ENCODE results near the gene OR52D1. TPM values are rescaled to one million over a fixed set of nuclear protein-coding genes. Genes with fewer than 3 reads are reported as not detected.

Gene OR52D1
- total and polyA plus RNA-seq, 8 donors, result not detected

- 52 to 61% (median 55%) methylated on average over 2 of the region's 2 CpGs for WGBS, 5 donors
- Histone ChIP-seq H3K27me3 (no peaks in the 10 kb centered on the region), H3K4me1 (no peaks in the 10 kb centered on the region), H3K36me3 (no peaks in the 10 kb centered on the region), H3K4me3 (no peak overlapping the region), H3K27ac (no peak overlapping the region), H3K9me3 (no peaks in the 10 kb centered on the region)
- intact Hi-C loops (cut with DNase I; ENCODE audit: low total_unique reads), result no loop called here
- no peak for DNase-seq
- no peak for TF ChIP-seq CTCF (IDR thresholded peaks at IDR 0.05)
- TF ChIP-seq POLR2AphosphoS5 (IDR thresholded peaks at IDR 0.05), result no peak
- TF ChIP-seq POLR2A (IDR thresholded peaks at IDR 0.05), result no peak
- no peak for TF ChIP-seq EP300 (IDR thresholded peaks at IDR 0.05)
Observed at GRCh38 chr11:5499671-5500070, 11.2 kb downstream of the OR52D1 start.

GRCh38 chr11:5500393-5500801 lies 11.9 kb downstream of the OR52D1 start:
- no peak overlapping the region for H3K27ac ChIP-seq

GRCh38 chr11:5504403-5504921 lies 16.0 kb downstream of the OR52D1 start:
- H3K4me1 ChIP-seq, result no peaks in the 10 kb centered on the region
- H3K36me3 ChIP-seq, result no peaks in the 10 kb centered on the region
- TF ChIP-seq EP300 (IDR thresholded peaks at IDR 0.05) (no peak), CTCF (IDR thresholded peaks at IDR 0.05) (no peak), POLR2AphosphoS5 (IDR thresholded peaks at IDR 0.05) (no peak), POLR2A (IDR thresholded peaks at IDR 0.05) (no peak)
- no peaks in the 10 kb centered on the region for H3K9me3 ChIP-seq
- no peaks in the 10 kb centered on the region for H3K27me3 ChIP-seq
- no peak for DNase-seq
- intact Hi-C loops (cut with DNase I; ENCODE audit: low total_unique reads), result no loop called here
- no peak overlapping the region for H3K27ac ChIP-seq
- H3K4me3 ChIP-seq, result no peak overlapping the region
- WGBS, 5 donors, result 61 to 75% (median 65%) methylated on average over 2 of the region's 2 CpGs

More at GRCh38 chr11:5500393-5500801, 11.9 kb downstream of the OR52D1 start:
- WGBS, 5 donors, result 75 to 86% (median 84%) methylated on average over 6 of the region's 6 CpGs
- Histone ChIP-seq H3K27me3 (no peaks in the 10 kb centered on the region), H3K4me3 (no peak overlapping the region), H3K4me1 (no peaks in the 10 kb centered on the region), H3K36me3 (no peaks in the 10 kb centered on the region), H3K9me3 (no peaks in the 10 kb centered on the region)
- DNase-seq, result no peak
- intact Hi-C loops (cut with DNase I; ENCODE audit: low total_unique reads), result no loop called here
- TF ChIP-seq EP300 (IDR thresholded peaks at IDR 0.05) (no peak), CTCF (IDR thresholded peaks at IDR 0.05) (no peak), POLR2AphosphoS5 (IDR thresholded peaks at IDR 0.05) (no peak), POLR2A (IDR thresholded peaks at IDR 0.05) (no peak)

GRCh38 chr11:5505363-5506048 lies 17.0 kb downstream of the OR52D1 start:
- TF ChIP-seq POLR2AphosphoS5 (IDR thresholded peaks at IDR 0.05), result no peak
- TF ChIP-seq EP300 (IDR thresholded peaks at IDR 0.05), result no peak
- no peak for TF ChIP-seq CTCF (IDR thresholded peaks at IDR 0.05)
- TF ChIP-seq POLR2A (IDR thresholded peaks at IDR 0.05), result no peak
- intact Hi-C loops (cut with DNase I; ENCODE audit: low total_unique reads), result no loop called here
- no peaks in the 10 kb centered on the region for H3K36me3 ChIP-seq
- H3K27ac ChIP-seq, result no peak overlapping the region
- no peak for DNase-seq
- WGBS, 5 donors, result 83 to 87% (median 85%) methylated on average over 9 of the region's 9 CpGs
- H3K27me3 ChIP-seq, result no peaks in the 10 kb centered on the region
- H3K4me3 ChIP-seq, result no peak overlapping the region
- H3K9me3 ChIP-seq, result no peaks in the 10 kb centered on the region
- no peaks in the 10 kb centered on the region for H3K4me1 ChIP-seq
